GM23338 (cell line): ENCODE data around the gene IL1RAPL2. TPM values are rescaled to one million over a fixed set of nuclear protein-coding genes. Genes with fewer than 3 reads are reported as not detected.

Experiments
- ATAC-seq: fragments of 200-7000 bp; cut with Tn5 transposase; 3 replicates; pipeline ENCODE4 v1.9.1; 2020
- DNase-seq: peaks from one replicate; pipeline ENCODE4 v3.0.0-alpha.2; 2015; ENCODE audit warnings: low spot score
- H2AFZ ChIP-seq: fragments of 200-600 bp; sonication (generic); 2 replicates; pipeline ENCODE4 v1.8.0; 2016; ENCODE audit warnings: antibody characterized with exemption, mild to moderate bottlenecking, moderate library complexity
- H3F3A ChIP-seq: fragments of 200-600 bp; sonication (generic); replicated peaks from 2 replicates; pipeline ENCODE4 v1.8.0; 2017; ENCODE audit warnings: antibody characterized with exemption, mixed run types, low read depth
- H3K27ac ChIP-seq: fragments of 200-600 bp; sonication (generic); 2 replicates; pipeline ENCODE4 v1.6.1; 2016; ENCODE audit warnings: low read depth
- H3K27me3 ChIP-seq: fragments of 200-600 bp; sonication (generic); 2 replicates; pipeline ENCODE4 v1.8.0; 2016; ENCODE audit warnings: mild to moderate bottlenecking, mixed run types, moderate library complexity; ENCODE audit not compliant: insufficient read depth
- H3K36me3 ChIP-seq: fragments of 200-600 bp; sonication (generic); 2 replicates; pipeline ENCODE4 v1.8.0; 2016; ENCODE audit warnings: mild to moderate bottlenecking; ENCODE audit not compliant: insufficient read depth
- H3K4me1 ChIP-seq: fragments of 200-600 bp; sonication (generic); 2 replicates; pipeline ENCODE4 v1.8.0; 2016; ENCODE audit warnings: mild to moderate bottlenecking, moderate library complexity; ENCODE audit not compliant: insufficient read depth
- H3K4me2 ChIP-seq: fragments of 200-600 bp; sonication (generic); 2 replicates; pipeline ENCODE4 v1.7.1; 2017; ENCODE audit warnings: mixed run types
- H3K4me3 ChIP-seq: fragments of 200-600 bp; sonication (generic); 2 replicates; pipeline ENCODE4 v1.6.1; 2016; ENCODE audit warnings: mixed run types
- H3K79me2 ChIP-seq: fragments of 200-600 bp; sonication (generic); replicated peaks from 2 replicates; pipeline ENCODE4 v1.8.0; 2017; ENCODE audit warnings: mild to moderate bottlenecking; ENCODE audit not compliant: insufficient read depth
- H3K9me2 ChIP-seq: fragments of 200-600 bp; sonication (generic); 2 replicates; pipeline ENCODE4 v1.8.0; 2017; ENCODE audit not compliant: insufficient read depth
- H4K20me1 ChIP-seq: fragments of 200-600 bp; sonication (generic); replicated peaks from 2 replicates; pipeline ENCODE4 v1.8.0; 2017; ENCODE audit warnings: mild to moderate bottlenecking; ENCODE audit not compliant: insufficient read depth
- H3K27ac Mint-ChIP-seq: 2 replicates; pipeline ENCODE4 v1.8.0; 2020; ENCODE audit warnings: inconsistent platforms, mild to moderate bottlenecking, moderate library complexity, mixed read lengths
- H3K27me3 Mint-ChIP-seq: 3 replicates; pipeline ENCODE4 v1.8.0; 2022; ENCODE audit warnings: low read depth, mild to moderate bottlenecking, moderate library complexity, mixed read lengths, inconsistent platforms; ENCODE audit not compliant: insufficient read depth, poor library complexity
- H3K36me3 Mint-ChIP-seq: 3 replicates; pipeline ENCODE4 v1.8.0; 2021; ENCODE audit warnings: low read depth, mild to moderate bottlenecking, inconsistent platforms, moderate library complexity, mixed read lengths
- H3K4me1 Mint-ChIP-seq: 3 replicates; pipeline ENCODE4 v1.8.0; 2020; ENCODE audit warnings: mild to moderate bottlenecking, inconsistent platforms, mixed read lengths
- H3K4me3 Mint-ChIP-seq: 3 replicates; pipeline ENCODE4 v1.8.0; 2021; ENCODE audit warnings: moderate library complexity, mild to moderate bottlenecking, inconsistent platforms, mixed read lengths
- H3K9me3 Mint-ChIP-seq: 3 replicates; pipeline ENCODE4 v1.8.0; 2020; ENCODE audit warnings: moderate library complexity, mild to moderate bottlenecking, inconsistent platforms, mixed read lengths
- CTCF ChIP-seq, 2 experiments: fragments of 200-600 bp in 1 of 2; sonication (generic) in 1 of 2; conservative IDR thresholded peaks; 2 replicates each; pipeline versions ENCODE4 v1.5.1 to v1.6.1; 2016 to 2017; ENCODE audit warnings: antibody characterized with exemption in 2 of 2, low read depth in 2 of 2, mild to moderate bottlenecking in 2 of 2, moderate library complexity in 1 of 2
- ETS1 ChIP-seq: IDR thresholded peaks from 2 replicates; pipeline ENCODE4 v1.6.1; 2016; ENCODE audit warnings: antibody characterized with exemption
- EZH2 ChIP-seq: fragments of 200-600 bp; sonication (generic); IDR thresholded peaks from one replicate; pipeline ENCODE4 v1.8.0; 2017; ENCODE audit warnings: antibody characterized with exemption, mild to moderate bottlenecking, low read depth; ENCODE audit not compliant: unreplicated experiment
- EZH2phosphoT487 ChIP-seq: fragments of 200-600 bp; sonication (generic); IDR thresholded peaks from one replicate; pipeline ENCODE4 v1.8.1; 2018; ENCODE audit warnings: antibody characterized with exemption; ENCODE audit not compliant: unreplicated experiment
- polyA plus RNA-seq: library from polyadenylated mRNA; unstranded; fragments of >200 nt; fragmentation: Nextera tagmentation; extraction: Ambion mirVana; gene quantifications from 2 replicates; pipeline ENCODE4 v1.2.1, GENCODE V29; 2016
- total RNA-seq: library from RNA; depleted of rRNA; stranded (reverse); fragments of >200 nt; shearing (Covaris generic); gene quantifications from 2 replicates; pipeline ENCODE4 v1.2.3, GENCODE V29; 2014
- TF ChIP-seq, protein P1 (sequence below): fragments of 250-450 bp; sonication (Bioruptor Pico); IDR thresholded peaks from 2 replicates; pipeline ENCODE4 v1.5.0; 2020; ENCODE audit warnings: mild to moderate bottlenecking, moderate library complexity

IL1RAPL2 gene
- total and polyA plus RNA-seq, 2 experiments from 2014 or later: 0.80 to 0.94 TPM

- TF ChIP-seq, protein P1, sequence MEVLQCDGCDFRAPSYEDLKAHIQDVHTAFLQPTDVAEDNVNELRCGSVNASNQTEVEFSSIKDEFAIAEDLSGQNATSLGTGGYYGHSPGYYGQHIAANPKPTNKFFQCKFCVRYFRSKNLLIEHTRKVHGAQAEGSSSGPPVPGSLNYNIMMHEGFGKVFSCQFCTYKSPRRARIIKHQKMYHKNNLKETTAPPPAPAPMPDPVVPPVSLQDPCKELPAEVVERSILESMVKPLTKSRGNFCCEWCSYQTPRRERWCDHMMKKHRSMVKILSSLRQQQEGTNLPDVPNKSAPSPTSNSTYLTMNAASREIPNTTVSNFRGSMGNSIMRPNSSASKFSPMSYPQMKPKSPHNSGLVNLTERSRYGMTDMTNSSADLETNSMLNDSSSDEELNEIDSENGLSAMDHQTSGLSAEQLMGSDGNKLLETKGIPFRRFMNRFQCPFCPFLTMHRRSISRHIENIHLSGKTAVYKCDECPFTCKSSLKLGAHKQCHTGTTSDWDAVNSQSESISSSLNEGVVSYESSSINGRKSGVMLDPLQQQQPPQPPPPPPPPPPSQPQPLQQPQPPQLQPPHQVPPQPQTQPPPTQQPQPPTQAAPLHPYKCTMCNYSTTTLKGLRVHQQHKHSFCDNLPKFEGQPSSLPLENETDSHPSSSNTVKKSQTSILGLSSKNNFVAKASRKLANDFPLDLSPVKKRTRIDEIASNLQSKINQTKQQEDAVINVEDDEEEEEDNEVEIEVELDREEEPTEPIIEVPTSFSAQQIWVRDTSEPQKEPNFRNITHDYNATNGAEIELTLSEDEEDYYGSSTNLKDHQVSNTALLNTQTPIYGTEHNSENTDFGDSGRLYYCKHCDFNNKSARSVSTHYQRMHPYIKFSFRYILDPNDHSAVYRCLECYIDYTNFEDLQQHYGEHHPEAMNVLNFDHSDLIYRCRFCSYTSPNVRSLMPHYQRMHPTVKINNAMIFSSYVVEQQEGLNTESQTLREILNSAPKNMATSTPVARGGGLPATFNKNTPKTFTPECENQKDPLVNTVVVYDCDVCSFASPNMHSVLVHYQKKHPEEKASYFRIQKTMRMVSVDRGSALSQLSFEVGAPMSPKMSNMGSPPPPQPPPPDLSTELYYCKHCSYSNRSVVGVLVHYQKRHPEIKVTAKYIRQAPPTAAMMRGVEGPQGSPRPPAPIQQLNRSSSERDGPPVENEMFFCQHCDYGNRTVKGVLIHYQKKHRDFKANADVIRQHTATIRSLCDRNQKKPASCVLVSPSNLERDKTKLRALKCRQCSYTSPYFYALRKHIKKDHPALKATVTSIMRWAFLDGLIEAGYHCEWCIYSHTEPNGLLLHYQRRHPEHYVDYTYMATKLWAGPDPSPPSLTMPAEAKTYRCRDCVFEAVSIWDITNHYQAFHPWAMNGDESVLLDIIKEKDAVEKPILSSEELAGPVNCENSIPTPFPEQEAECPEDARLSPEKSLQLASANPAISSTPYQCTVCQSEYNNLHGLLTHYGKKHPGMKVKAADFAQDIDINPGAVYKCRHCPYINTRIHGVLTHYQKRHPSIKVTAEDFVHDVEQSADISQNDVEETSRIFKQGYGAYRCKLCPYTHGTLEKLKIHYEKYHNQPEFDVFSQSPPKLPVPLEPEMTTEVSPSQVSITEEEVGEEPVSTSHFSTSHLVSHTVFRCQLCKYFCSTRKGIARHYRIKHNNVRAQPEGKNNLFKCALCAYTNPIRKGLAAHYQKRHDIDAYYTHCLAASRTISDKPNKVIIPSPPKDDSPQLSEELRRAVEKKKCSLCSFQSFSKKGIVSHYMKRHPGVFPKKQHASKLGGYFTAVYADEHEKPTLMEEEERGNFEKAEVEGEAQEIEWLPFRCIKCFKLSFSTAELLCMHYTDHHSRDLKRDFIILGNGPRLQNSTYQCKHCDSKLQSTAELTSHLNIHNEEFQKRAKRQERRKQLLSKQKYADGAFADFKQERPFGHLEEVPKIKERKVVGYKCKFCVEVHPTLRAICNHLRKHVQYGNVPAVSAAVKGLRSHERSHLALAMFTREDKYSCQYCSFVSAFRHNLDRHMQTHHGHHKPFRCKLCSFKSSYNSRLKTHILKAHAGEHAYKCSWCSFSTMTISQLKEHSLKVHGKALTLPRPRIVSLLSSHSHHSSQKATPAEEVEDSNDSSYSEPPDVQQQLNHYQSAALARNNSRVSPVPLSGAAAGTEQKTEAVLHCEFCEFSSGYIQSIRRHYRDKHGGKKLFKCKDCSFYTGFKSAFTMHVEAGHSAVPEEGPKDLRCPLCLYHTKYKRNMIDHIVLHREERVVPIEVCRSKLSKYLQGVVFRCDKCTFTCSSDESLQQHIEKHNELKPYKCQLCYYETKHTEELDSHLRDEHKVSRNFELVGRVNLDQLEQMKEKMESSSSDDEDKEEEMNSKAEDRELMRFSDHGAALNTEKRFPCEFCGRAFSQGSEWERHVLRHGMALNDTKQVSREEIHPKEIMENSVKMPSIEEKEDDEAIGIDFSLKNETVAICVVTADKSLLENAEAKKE (CRISPR knock-in tag): no peak
- TF ChIP-seq EZH2 (no peak), CTCF (conservative IDR thresholded peaks at IDR 0.05; ENCODE audit: low read depth in 2 of 2) (no peak), EZH2phosphoT487 (no peak), ETS1 (no peak)
These were observed 858.7 kb downstream of the IL1RAPL2 start (continued) for GRCh38 chrX:105424729-105425128.

DNA sequence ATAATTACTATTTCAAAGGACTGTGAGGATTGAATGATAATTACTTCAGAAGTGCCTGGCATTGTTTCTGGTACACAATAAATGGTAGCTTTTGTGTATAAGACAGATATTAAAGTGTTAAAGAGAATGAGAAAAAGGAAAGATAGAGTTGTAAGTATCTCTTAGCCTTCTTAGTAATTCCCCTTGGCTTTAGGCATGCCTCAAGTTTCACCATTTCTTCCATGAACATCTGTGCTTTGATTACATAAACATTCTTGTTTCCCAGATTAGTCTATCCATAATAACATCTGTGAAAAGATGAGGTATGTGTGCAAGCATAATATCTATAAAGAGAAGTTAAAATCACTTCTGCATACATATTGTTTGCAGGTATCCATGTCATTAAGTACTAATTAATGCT lies 885.4 kb downstream of the IL1RAPL2 start:
- Histone ChIP-seq H3K4me3 (no peak overlapping the region), H3F3A (no peaks in the 10 kb centered on the region), H3K27me3 (no peaks in the 10 kb centered on the region), H3K79me2 (no peaks in the 10 kb centered on the region), H3K4me2 (no peak overlapping the region), H3K4me1 (no peaks in the 10 kb centered on the region), H4K20me1 (no peaks in the 10 kb centered on the region), H2AFZ (no peak overlapping the region), H3K9me2 (no peaks in the 10 kb centered on the region), H3K36me3 (no peaks in the 10 kb centered on the region), H3K27ac (no peak overlapping the region)
- no peak for DNase-seq
- no peaks in the 10 kb centered on the region for H3K9me3 Mint-ChIP-seq
- H3K4me1 Mint-ChIP-seq: no peaks in the 10 kb centered on the region
- no peak overlapping the region for H3K4me3 Mint-ChIP-seq
- no peaks in the 10 kb centered on the region; the same call in 2 of the 3 replicates for H3K36me3 Mint-ChIP-seq
- no peaks in the 10 kb centered on the region for H3K27me3 Mint-ChIP-seq
- H3K27ac Mint-ChIP-seq: no peak overlapping the region
- ATAC-seq: no peak
- no peak for TF ChIP-seq ETS1
- TF ChIP-seq EZH2: no peak
- TF ChIP-seq CTCF (conservative IDR thresholded peaks at IDR 0.05; ENCODE audit: low read depth in 2 of 2): no peak
